AG04450 (cell line): Measurements from ENCODE around the gene TBC1D14. TPM values are rescaled to one million over a fixed set of nuclear protein-coding genes. Genes with fewer than 3 reads are reported as not detected.

Source experiments
- CTCF ChIA-PET: fragments of 300-600, 350-600 bp; formaldehyde crosslinking; extraction: SDS; loops from one replicate; lab custom pipeline; 2022; ENCODE audit warnings: antibody characterized with exemption, inconsistent platforms; lab: Charles Lee
- POLR2A ChIA-PET: fragments of 350-600 bp; formaldehyde crosslinking; extraction: SDS; loops from one replicate; lab custom pipeline; 2021; ENCODE audit warnings: antibody characterized with exemption, inconsistent platforms; lab: Yijun Ruan, JAX
- DNase-seq: peaks from one replicate; pipeline ENCODE4 v3.0.0-alpha.2; 2011; ENCODE audit warnings: low read depth, low spot score
- H3K27ac ChIP-seq: one replicate; pipeline ENCODE4 v1.5.1; 2012; ENCODE audit warnings: low read depth, low read length, control low read depth
- H3K27me3 ChIP-seq: one replicate; pipeline ENCODE4 v1.6.0; 2012; ENCODE audit warnings: low read length; ENCODE audit not compliant: control insufficient read depth, insufficient read depth
- H3K4me3 ChIP-seq: 2 replicates; pipeline ENCODE4 v1.5.1; 2011; ENCODE audit warnings: mild to moderate bottlenecking, low read depth, low read length, control low read depth
- H3K9me3 ChIP-seq: 2 replicates; pipeline ENCODE4 v1.5.1; 2012; ENCODE audit warnings: low read length; ENCODE audit not compliant: control insufficient read depth, insufficient read depth
- polyA plus RNA-seq: library from polyadenylated mRNA; depleted of rRNA; stranded (reverse); fragments of >200 nt; gene quantifications from 2 replicates; pipeline ENCODE4 v1.2.3, GENCODE V29; 2011
- TF ChIP-seq, protein P1 (sequence below): IDR thresholded peaks from 2 replicates; pipeline ENCODE4 v1.5.1; 2011; ENCODE audit warnings: low read depth, low read length, control low read depth, inconsistent platforms

The TBC1D14 gene
- polyA plus RNA-seq, 1 experiment, result 46.3 TPM

DNA sequence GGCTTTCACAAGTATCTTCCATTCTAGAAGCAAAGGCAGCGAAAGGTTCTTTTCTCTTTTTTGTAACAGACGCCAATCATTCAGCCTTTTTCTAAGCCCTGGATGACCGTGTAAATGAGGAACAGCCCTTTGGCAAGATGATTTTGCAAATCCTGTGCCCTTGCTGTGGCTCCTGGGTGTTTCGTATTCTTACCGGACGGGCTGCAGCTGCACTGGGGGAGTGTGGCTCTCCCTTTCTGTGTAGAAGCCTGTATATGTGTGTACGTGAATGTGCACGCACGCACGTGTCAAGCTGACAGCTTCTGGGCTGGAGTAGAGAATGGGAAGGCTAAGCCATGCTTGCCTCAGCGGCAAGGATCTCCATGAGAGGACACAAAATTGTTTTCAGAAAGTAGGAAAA lies 150.0 kb downstream of the TBC1D14 start:
- POLR2A ChIA-PET, result no interaction called here
- DNase-seq, result no peak
- CTCF ChIA-PET, result interaction anchor here (0.9 to 1.4 kb wide), 2 partner anchors 17 to 43 kb away, joined by 4 read pairs; partner anchors contain the start of gene TADA2B

DNA sequence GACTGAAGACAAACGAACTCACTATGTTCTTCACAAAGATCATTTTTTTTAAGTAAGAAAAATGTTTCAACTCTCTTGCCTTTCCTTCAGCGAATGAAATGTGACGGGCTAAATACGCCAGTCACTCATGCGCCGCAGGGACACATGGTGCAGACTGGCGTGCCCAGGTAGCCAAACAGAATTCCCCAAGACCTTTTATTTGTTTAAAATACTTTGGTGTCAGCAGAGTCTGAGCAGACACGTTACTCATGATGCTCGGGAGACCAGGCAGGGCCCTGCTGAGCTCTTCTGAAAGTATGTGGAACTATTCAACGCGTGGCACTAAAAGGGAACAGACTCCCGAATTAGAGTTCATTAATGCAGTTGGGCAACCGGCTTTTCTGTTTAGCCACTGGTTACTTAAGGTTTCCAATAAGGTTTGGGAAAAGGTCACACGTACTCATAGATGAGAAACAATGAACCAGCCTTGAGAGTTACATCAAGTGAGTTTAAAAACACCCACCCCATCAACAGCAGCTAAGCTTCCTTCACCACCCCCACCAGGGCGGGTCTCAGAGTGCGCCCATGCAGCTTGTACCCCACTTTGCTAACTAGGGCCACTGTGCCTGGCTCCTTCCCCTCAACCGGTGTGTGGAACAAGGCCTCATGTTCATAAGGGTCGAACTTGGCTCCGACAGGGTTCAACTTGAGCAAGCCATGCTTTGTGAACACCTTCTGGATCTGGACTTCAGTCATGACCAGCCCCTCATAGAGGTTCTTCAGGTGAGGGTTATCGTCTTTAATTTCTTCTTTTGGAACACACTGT lies 150.9 kb downstream of the TBC1D14 start:
- POLR2A ChIA-PET, result no interaction called here
- Histone ChIP-seq H3K4me3 (no peak overlapping the region), H3K9me3 (no peaks in the 10 kb centered on the region; the same call in 1 of the 2 replicates), H3K27me3 (no peaks in the 10 kb centered on the region), H3K27ac (no peak overlapping the region)
- CTCF ChIA-PET, result interaction anchor here (0.9 to 1.6 kb wide), 4 partner anchors 18 to 187 kb away, joined by 3 to 12 read pairs (median 4); partner anchors contain the start of gene TADA2B
- TF ChIP-seq, protein P1, sequence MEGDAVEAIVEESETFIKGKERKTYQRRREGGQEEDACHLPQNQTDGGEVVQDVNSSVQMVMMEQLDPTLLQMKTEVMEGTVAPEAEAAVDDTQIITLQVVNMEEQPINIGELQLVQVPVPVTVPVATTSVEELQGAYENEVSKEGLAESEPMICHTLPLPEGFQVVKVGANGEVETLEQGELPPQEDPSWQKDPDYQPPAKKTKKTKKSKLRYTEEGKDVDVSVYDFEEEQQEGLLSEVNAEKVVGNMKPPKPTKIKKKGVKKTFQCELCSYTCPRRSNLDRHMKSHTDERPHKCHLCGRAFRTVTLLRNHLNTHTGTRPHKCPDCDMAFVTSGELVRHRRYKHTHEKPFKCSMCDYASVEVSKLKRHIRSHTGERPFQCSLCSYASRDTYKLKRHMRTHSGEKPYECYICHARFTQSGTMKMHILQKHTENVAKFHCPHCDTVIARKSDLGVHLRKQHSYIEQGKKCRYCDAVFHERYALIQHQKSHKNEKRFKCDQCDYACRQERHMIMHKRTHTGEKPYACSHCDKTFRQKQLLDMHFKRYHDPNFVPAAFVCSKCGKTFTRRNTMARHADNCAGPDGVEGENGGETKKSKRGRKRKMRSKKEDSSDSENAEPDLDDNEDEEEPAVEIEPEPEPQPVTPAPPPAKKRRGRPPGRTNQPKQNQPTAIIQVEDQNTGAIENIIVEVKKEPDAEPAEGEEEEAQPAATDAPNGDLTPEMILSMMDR, result no peak
- DNase-seq, result no peak

More for the DNA sequence above, 150.0 kb downstream of the TBC1D14 start:
- Histone ChIP-seq H3K27ac (no peak overlapping the region), H3K9me3 (peaks cover under 1% of the 10 kb centered on the region), H3K27me3 (no peaks in the 10 kb centered on the region), H3K4me3 (no peak overlapping the region)
- TF ChIP-seq, protein P1, result no peak

DNA sequence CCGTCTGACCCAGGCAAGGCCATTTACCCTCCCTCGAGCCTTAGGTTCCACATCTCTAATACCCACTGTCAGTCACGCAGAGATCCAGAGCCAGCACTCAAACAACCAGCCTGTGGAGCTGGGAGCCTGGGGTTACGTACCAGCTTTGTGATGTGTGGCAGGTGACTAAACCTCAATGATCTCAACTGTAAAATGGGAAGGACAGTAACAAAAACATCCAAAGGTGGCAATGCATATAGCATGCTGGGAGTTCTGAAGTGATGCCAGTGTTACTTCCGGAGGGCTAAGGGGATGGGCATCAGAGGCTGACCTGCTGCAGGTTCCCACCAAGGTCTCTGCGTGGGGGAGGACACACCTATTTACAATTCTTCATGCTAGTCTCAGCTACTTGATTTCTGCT lies 152.2 kb downstream of the TBC1D14 start:
- CTCF ChIA-PET, result interaction anchor here (1.4 to 1.9 kb wide), 3 partner anchors 9 to 188 kb away, joined by 3 to 12 read pairs (median 7); a partner anchor contains a TSS
- no peaks in the 10 kb centered on the region for H3K9me3 ChIP-seq
- TF ChIP-seq, protein P1, result no peak
- no peak for DNase-seq
- no peak overlapping the region for H3K27ac ChIP-seq
- H3K4me3 ChIP-seq, result no peak overlapping the region
- H3K27me3 ChIP-seq, result no peaks in the 10 kb centered on the region
- POLR2A ChIA-PET, result no interaction called here

DNA sequence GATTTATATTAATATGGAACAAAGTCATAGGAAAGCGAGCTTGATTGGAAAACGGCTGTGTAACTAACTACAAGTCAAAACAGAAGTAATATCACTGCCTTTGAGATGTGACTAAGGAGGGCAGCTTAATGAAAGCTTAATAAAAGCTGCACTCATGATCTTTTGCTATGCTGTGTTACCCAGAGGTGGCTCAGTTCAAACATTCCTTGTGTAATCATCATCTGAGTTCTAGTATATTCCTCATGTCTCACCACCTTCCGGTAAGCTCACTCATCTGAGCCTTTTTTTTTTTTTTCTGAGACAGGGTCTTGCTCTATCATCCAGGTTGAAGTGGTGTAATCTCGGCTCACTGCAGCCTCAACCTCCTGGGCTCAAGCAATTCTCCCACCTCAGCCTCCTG lies 153.2 kb downstream of the TBC1D14 start:
- Histone ChIP-seq H3K9me3 (no peaks in the 10 kb centered on the region), H3K4me3 (no peak overlapping the region), H3K27ac (no peak overlapping the region), H3K27me3 (no peaks in the 10 kb centered on the region)
- no peak for DNase-seq
- CTCF ChIA-PET, result interaction anchor here (1.1 to 1.9 kb wide), 3 partner anchors 8 to 40 kb away, joined by 3 to 7 read pairs (median 3); no protein-coding TSS in a partner anchor
- POLR2A ChIA-PET, result interaction anchor here (0.6 kb wide), 1 partner anchor 159 kb away, joined by 4 read pairs; no protein-coding TSS in a partner anchor
- TF ChIP-seq, protein P1, result no peak

DNA sequence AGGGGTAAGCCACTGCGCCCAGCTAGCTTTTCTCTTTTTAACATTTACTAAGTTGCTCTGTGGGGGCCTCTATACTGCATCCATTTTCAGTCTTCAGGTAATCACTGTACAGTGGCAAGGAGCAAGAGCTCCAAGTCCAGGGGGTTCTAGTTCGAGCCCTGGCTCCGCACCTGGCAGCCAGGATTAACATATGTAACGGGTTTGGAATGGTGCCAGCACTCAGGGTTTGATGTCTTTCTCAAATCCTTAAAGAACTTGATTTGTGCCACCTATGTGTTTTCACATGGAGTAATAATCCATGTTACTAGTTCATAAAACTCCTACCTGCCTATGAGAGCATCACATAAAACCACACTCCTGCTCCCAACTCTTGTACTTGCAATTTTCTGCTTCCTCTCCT lies 153.7 kb downstream of the TBC1D14 start:
- TF ChIP-seq, protein P1, result no peak

More for the DNA sequence above, 153.7 kb downstream of the TBC1D14 start:
- ChIA-PET CTCF (interaction anchor here (1.1 to 1.2 kb wide), 2 partner anchors 8 to 39 kb away, joined by 3 read pairs; no protein-coding TSS in a partner anchor), POLR2A (no interaction called here)
- H3K4me3 ChIP-seq, result no peak overlapping the region
- DNase-seq, result no peak
- no peaks in the 10 kb centered on the region for H3K9me3 ChIP-seq
- no peaks in the 10 kb centered on the region for H3K27me3 ChIP-seq
- H3K27ac ChIP-seq, result no peak overlapping the region
